ENCODE results near the gene OGFR.
"Not testable (repeated sequence)": the region's sequence is repeated elsewhere in the genome, so short reads cannot be mapped to it uniquely, and the experiment has no call there.

Gene OGFR

GRCh38 chr20:62839816-62840215 is 35.2 kb downstream of the OGFR start:
- DNase-seq (ENCODE audit: low spot score), result no peak

DNA sequence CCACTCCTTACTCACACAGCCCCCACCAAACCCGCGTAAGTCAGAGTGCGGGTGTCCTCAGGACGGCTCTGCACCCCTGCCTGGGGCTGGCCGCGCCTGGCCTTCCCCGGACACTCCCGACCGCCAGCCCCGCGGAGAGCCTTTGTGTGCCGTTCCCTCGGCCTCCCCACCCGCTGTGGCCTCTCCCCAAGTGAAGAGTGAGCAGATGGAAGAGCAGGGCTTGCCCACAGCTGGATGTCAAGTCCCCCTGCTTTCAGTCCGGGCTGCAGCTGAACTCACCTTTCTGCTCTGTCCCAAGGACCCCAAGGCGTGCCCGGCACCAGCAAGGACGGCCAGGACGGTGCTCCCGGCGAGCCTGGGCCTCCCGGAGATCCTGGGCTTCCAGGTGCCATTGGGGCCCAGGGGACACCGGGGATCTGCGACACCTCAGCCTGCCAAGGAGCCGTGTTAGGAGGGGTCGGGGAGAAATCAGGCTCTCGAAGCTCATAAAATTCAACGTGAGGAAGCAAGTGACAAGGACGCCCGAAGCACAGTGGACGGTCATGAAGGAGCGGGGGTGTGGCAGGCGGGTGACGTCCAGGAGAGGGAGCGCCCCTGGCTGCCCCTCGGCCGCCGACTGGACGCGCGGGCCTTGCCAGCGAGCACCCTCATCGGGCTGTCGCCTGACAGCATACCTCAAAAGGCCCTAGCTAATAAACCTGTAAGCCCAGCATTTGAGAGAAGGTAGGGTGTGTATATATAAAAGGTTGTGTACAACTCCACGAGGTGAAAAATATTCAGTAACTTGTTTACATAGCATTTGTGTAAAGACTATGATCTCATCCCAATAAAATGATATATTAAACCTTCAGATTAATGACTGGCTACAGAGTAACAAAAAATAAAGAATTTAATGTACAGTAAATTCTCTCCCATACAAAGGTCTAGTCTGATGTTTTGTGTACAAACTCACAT is 35.9 kb downstream of the OGFR start:
- no peak for DNase-seq (ENCODE audit: low spot score)

- no peak for DNase-seq (ENCODE audit: low spot score)
Measured at GRCh38 chr20:62841705-62842212, 37.1 kb downstream of the OGFR start.

GRCh38 chr20:62843656-62844055 is 39.0 kb downstream of the OGFR start:
- no peak for DNase-seq (ENCODE audit: low spot score)

GRCh38 chr20:62844182-62844581 is 39.5 kb downstream of the OGFR start:
- DNase-seq (ENCODE audit: low spot score), result no peak

DNA sequence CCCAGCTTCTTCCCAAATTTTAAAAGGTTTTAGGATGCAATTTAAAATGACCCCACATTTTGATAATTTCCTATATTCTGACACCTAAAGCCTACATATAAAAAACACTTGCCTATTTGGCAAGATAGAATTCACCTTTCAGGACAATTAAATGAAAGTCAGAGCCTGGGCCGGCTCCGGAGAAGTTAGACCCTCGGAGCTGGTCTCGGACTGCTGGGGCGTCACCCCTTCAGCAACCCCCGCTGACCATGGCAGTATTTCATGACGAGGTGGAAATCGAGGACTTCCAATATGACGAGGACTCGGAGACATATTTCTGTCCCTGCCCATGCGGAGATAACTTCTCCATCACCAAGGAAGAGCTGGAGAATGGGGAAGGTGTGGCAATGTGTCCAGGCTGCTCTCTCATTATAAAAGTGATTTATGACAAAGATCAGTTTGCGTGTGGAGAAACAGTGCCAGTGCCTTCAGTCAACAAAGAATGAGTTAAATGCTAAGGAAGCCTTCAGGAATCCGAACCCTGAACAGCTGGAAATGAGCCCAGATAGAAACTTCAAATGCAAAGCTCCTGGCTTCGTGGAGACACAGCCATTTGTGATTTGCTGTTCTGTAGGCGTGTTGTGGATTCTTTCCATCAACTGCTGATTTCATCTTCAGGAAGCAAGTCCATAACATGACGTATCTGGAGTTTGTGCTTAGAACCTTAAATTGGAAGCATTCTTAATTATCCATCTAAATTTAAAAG is 41.0 kb downstream of the OGFR start:
- no peak for DNase-seq (ENCODE audit: low spot score)

GRCh38 chr20:62846166-62846890 is 41.7 kb downstream of the OGFR start:
- no peak for DNase-seq (ENCODE audit: low spot score)

GRCh38 chr20:62848917-62849316 is 44.3 kb downstream of the OGFR start:
- DNase-seq (ENCODE audit: low spot score), result not testable (repeated sequence)

DNA sequence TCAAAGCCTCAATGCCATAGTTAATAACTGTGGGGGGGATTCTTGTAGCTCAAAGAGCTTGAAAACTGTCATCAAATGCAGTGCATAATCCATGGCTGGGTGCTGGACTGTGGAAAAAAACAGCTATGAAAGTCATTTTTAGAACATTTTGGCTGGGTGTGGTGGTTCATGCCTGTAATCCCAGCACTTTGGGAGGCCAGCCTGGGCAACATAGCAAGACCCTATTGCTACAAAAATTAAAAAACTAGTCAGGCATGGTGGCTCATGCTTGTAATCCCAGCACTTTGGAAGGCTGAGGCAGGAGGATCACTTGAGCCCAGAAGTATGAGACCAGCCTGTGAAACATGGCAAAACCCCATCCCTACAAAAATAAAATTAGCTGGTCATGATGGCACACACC is 44.8 kb downstream of the OGFR start:
- DNase-seq (ENCODE audit: low spot score), result no peak

- DNase-seq (ENCODE audit: low spot score), result no peak
Measured at GRCh38 chr20:62850333-62850974, 45.8 kb downstream of the OGFR start.

DNA sequence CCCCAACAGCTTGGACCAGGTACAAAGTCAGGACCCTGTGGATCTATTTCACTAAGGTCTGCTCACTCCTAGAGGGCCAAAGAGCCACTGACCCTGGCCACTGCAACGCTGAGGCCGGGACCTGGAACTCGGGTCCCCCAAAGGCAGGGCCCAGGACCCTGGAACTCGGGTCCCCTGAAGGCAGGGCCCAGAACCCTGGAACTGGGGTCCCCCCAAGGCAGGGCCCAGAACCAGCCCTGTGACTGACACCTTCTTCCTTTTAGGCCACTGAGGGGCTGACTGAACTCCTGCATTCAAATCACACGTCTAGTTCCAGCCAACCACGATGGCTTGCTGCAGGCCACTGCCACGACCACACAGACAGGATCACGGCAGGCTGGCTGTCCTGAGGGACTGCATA is 47.6 kb downstream of the OGFR start:
- DNase-seq (ENCODE audit: low spot score), result no peak

GRCh38 chr20:62852841-62853240 is 48.2 kb downstream of the OGFR start:
- no peak for DNase-seq (ENCODE audit: low spot score)

GRCh38 chr20:62853304-62853703 is 48.7 kb downstream of the OGFR start:
- not testable (repeated sequence) for DNase-seq (ENCODE audit: low spot score)

DNA sequence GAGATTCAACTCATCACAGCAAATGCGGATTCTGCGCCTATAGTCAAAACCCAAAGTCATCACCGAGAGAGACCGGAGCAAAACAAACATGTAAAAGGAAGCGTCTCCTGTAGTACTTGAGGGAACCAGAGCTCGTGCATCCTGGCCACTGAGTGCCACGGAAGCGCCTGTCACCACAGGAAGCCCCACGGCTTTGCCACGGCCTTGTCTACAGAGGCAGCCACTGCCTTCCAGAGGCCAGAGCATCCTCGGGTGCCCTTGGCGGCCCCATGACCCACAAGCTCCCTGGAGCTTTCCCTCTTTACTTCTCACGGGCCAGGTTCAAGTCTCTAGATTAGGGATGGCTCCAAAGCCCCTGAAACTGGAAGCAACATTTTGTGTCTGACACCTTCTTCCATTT is 49.5 kb downstream of the OGFR start:
- no peak for DNase-seq (ENCODE audit: low spot score)

DNA sequence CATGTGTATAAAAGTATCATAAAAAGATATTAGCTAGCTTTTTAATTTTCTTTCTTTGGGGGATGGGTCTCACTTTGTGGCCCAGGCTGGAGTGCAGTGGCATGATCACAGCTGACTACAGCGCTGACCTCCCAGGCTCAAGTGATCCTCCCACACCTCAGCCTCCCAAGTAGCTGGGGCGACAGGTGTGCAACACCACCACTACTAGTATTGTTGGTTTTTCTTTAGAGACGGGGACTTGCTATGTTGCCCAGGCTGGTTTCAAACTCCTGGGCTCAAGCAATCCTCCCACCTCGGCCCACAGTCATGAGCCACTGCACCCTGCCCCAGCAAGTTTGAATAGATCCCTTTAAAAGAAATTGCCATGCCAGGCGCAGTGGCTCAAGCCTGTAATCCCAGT is 50.5 kb downstream of the OGFR start:
- DNase-seq (ENCODE audit: low spot score), result no peak

GRCh38 chr20:62856931-62857619 is 52.4 kb downstream of the OGFR start:
- no peak for DNase-seq (ENCODE audit: low spot score)

GRCh38 chr20:62858058-62858830 is 53.6 kb downstream of the OGFR start:
- DNase-seq (ENCODE audit: low spot score), result no peak

GRCh38 chr20:62859721-62860120 is 55.1 kb downstream of the OGFR start:
- DNase-seq (ENCODE audit: low spot score), result no peak

DNA sequence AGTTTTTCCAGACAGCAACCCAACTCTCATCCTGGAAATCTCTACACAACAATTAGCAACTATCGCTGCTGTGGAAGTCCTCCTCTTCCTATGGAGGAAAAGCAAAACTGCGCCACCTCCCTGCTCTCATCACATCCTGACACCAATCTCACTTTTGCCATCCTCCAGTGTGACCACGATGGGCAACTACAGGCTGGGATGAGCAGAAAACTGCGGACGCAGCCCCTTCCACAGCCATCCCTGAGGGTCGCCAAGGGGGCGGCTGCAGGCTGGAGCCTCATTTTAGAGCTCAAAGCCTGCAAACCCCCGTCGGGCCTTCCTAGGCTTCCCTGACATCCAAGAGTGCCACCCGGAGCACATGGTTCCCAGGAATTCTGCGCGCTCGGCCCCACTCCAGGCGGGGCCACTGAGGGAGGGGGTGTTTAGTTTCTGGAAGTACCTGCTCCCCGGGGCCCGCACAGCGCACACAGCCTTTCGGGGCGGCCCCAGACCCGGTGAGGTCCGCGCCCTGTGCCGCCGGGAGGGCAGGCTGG is 55.8 kb downstream of the OGFR start:
- no peak for DNase-seq (ENCODE audit: low spot score)
